Glomerular visceral epithelial cell (primary cell): ENCODE data around the gene ANKMY1.
"Not testable (repeated sequence)": the region's sequence is repeated elsewhere in the genome, so short reads cannot be mapped to it uniquely, and the experiment has no call there.

ENCODE experiments used
- DNase-seq: peaks from one replicate; pipeline ENCODE4 v3.0.0-alpha.2; 2016; ENCODE audit errors: extremely low spot score

The ANKMY1 gene

GRCh38 chr2:240521885-240522284, 35.9 kb downstream of the ANKMY1 start:
- not testable (repeated sequence) for DNase-seq

- no peak for DNase-seq
Measured at GRCh38 chr2:240520974-240521350, 36.8 kb downstream of the ANKMY1 start.

GRCh38 chr2:240520130-240520973, 37.4 kb downstream of the ANKMY1 start:
- no peak for DNase-seq

- no peak for DNase-seq
Measured at GRCh38 chr2:240519396-240520129, 38.2 kb downstream of the ANKMY1 start.

- no peak for DNase-seq
Measured at GRCh38 chr2:240518981-240519380, 38.8 kb downstream of the ANKMY1 start.

GRCh38 chr2:240517342-240517741, 40.4 kb downstream of the ANKMY1 start:
- no peak for DNase-seq

GRCh38 chr2:240514631-240515030, 43.2 kb downstream of the ANKMY1 start:
- DNase-seq = no peak

GRCh38 chr2:240513549-240514287, 44.1 kb downstream of the ANKMY1 start:
- DNase-seq = peak; percentile 82

- no peak for DNase-seq
Measured at GRCh38 chr2:240512666-240513535, 44.9 kb downstream of the ANKMY1 start.

- no peak for DNase-seq
Measured at GRCh38 chr2:240512109-240512485, 45.7 kb downstream of the ANKMY1 start.

- no peak for DNase-seq
Measured at GRCh38 chr2:240511351-240512108, 46.3 kb downstream of the ANKMY1 start.

GRCh38 chr2:240510513-240511210, 47.1 kb downstream of the ANKMY1 start:
- DNase-seq = no peak

- DNase-seq = no peak
Measured at GRCh38 chr2:240509667-240510512, 47.9 kb downstream of the ANKMY1 start.

GRCh38 chr2:240508832-240509545, 48.8 kb downstream of the ANKMY1 start:
- DNase-seq = no peak

GRCh38 chr2:240507778-240508251, 50.0 kb downstream of the ANKMY1 start:
- no peak for DNase-seq

- DNase-seq = no peak
Measured at GRCh38 chr2:240507060-240507777, 50.6 kb downstream of the ANKMY1 start.

- DNase-seq = no peak
Measured at GRCh38 chr2:240506406-240507059, 51.3 kb downstream of the ANKMY1 start.
